ENCODE measurements around the gene C2orf76.

DNA sequence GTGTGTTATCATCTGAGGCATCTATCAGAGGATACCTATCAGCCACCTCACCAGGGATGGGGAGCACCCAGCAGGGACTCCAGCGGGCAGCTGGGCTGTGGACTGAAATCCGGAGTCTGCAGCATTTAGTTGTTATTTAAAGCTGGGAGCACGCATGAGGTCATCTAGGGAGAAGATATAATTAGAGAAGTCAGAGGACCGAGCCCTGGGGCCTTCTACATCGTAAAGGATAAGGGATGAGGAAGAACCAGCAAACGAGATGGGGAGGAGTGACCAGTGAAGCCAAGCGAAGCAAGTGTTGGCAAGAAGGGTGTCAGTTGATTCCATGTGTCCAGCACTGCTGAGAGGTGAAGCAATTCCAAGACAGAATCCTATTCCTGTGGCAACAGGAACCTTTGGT, 72.7 kb downstream of the C2orf76 start:
- no peak for TF ChIP-seq POLR2A (IDR thresholded peaks at IDR 0.05; ENCODE audit: low read length)
- no peak for TF ChIP-seq CTCF (IDR thresholded peaks at IDR 0.05)
- no peak for TF ChIP-seq CHD4 (IDR thresholded peaks at IDR 0.05; ENCODE audit: borderline replicate concordance)
- no peak for TF ChIP-seq HOXB13 (CRISPR knock-in tag; IDR thresholded peaks at IDR 0.05; ENCODE audit: low read depth)
- no peak for TF ChIP-seq MAX (IDR thresholded peaks at IDR 0.05)
- TF ChIP-seq RFX5 (IDR thresholded peaks at IDR 0.05): no peak
- TF ChIP-seq NFE2L2 (conservative IDR thresholded peaks at IDR 0.05; ENCODE audit: low read length): no peak
- TF ChIP-seq, protein P1, sequence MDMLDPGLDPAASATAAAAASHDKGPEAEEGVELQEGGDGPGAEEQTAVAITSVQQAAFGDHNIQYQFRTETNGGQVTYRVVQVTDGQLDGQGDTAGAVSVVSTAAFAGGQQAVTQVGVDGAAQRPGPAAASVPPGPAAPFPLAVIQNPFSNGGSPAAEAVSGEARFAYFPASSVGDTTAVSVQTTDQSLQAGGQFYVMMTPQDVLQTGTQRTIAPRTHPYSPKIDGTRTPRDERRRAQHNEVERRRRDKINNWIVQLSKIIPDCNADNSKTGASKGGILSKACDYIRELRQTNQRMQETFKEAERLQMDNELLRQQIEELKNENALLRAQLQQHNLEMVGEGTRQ (IDR thresholded peaks at IDR 0.05): no peak
- TF ChIP-seq NR3C1 (IDR thresholded peaks at IDR 0.05): no peak
- no peak for TF ChIP-seq EP300 (IDR thresholded peaks at IDR 0.05)
- TF ChIP-seq ESRRA (IDR thresholded peaks at IDR 0.05; ENCODE audit: borderline replicate concordance, low read length): no peak
- TF ChIP-seq, protein P2, sequence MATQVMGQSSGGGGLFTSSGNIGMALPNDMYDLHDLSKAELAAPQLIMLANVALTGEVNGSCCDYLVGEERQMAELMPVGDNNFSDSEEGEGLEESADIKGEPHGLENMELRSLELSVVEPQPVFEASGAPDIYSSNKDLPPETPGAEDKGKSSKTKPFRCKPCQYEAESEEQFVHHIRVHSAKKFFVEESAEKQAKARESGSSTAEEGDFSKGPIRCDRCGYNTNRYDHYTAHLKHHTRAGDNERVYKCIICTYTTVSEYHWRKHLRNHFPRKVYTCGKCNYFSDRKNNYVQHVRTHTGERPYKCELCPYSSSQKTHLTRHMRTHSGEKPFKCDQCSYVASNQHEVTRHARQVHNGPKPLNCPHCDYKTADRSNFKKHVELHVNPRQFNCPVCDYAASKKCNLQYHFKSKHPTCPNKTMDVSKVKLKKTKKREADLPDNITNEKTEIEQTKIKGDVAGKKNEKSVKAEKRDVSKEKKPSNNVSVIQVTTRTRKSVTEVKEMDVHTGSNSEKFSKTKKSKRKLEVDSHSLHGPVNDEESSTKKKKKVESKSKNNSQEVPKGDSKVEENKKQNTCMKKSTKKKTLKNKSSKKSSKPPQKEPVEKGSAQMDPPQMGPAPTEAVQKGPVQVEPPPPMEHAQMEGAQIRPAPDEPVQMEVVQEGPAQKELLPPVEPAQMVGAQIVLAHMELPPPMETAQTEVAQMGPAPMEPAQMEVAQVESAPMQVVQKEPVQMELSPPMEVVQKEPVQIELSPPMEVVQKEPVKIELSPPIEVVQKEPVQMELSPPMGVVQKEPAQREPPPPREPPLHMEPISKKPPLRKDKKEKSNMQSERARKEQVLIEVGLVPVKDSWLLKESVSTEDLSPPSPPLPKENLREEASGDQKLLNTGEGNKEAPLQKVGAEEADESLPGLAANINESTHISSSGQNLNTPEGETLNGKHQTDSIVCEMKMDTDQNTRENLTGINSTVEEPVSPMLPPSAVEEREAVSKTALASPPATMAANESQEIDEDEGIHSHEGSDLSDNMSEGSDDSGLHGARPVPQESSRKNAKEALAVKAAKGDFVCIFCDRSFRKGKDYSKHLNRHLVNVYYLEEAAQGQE (IDR thresholded peaks at IDR 0.05): no peak

Measured in A549 (cell line).